Renal pelvis (tissue), 4 donors: ENCODE data around the gene AMZ1. TPM values are rescaled to one million over a fixed set of nuclear protein-coding genes. Genes with fewer than 3 reads are reported as not detected.
"Not testable (repeated sequence)": the region's sequence is repeated elsewhere in the genome, so short reads cannot be mapped to it uniquely, and the experiment has no call there.

Source experiments
- DNase-seq: peaks from one replicate; pipeline ENCODE4 v3.0.0-alpha.2; 2013
- polyA plus RNA-seq, 3 donors: library from polyadenylated mRNA; unstranded; fragments of 120-200 nt; gene quantifications; one replicate each; pipeline ENCODE4 v1.2.1, GENCODE V29; 2013; ENCODE audit not compliant: insufficient read length in 3 of 3

AMZ1 gene
- polyA plus RNA-seq, 3 donors, result 0.21 to 0.43 (median 0.43) TPM

GRCh38 chr7:2711895-2712675 is 24.1 kb downstream of the AMZ1 start:
- no peak for DNase-seq

GRCh38 chr7:2713370-2713769 is 25.4 kb downstream of the AMZ1 start:
- DNase-seq, result peak; percentile 72

GRCh38 chr7:2713978-2714377 is 26.0 kb downstream of the AMZ1 start:
- no peak for DNase-seq

- no peak for DNase-seq
These were observed 26.6 kb downstream of the AMZ1 start for GRCh38 chr7:2714636-2715035.

- DNase-seq, result no peak
These were observed 27.6 kb downstream of the AMZ1 start for GRCh38 chr7:2715341-2716231.

- DNase-seq, result no peak
These were observed 28.5 kb downstream of the AMZ1 start for GRCh38 chr7:2716488-2716887.

GRCh38 chr7:2716906-2717292 is 28.9 kb downstream of the AMZ1 start:
- DNase-seq, result no peak

GRCh38 chr7:2717293-2718261 is 29.6 kb downstream of the AMZ1 start:
- DNase-seq, result peak; percentile 83

GRCh38 chr7:2718296-2718965 is 30.4 kb downstream of the AMZ1 start:
- DNase-seq, result no peak

- DNase-seq, result no peak
These were observed 31.0 kb downstream of the AMZ1 start for GRCh38 chr7:2719007-2719406.

GRCh38 chr7:2720024-2720423 is 32.0 kb downstream of the AMZ1 start:
- no peak for DNase-seq

GRCh38 chr7:2721842-2722241 is 33.8 kb downstream of the AMZ1 start:
- DNase-seq, result no peak

GRCh38 chr7:2722591-2722990 is 34.6 kb downstream of the AMZ1 start:
- DNase-seq, result no peak

GRCh38 chr7:2723138-2723850 is 35.3 kb downstream of the AMZ1 start:
- DNase-seq, result no peak

GRCh38 chr7:2724036-2724435 is 36.0 kb downstream of the AMZ1 start:
- DNase-seq, result not testable (repeated sequence)

- DNase-seq, result no peak
These were observed 36.6 kb downstream of the AMZ1 start for GRCh38 chr7:2724453-2725177.

GRCh38 chr7:2725178-2726105 is 37.4 kb downstream of the AMZ1 start:
- DNase-seq, result no peak

- no peak for DNase-seq
These were observed 38.5 kb downstream of the AMZ1 start for GRCh38 chr7:2726316-2727018.
